Left renal cortex interstitium (tissue), 4 donors: ENCODE results near the gene LRMDA. TPM values are rescaled to one million over a fixed set of nuclear protein-coding genes. Genes with fewer than 3 reads are reported as not detected.

Experiments
- DNase-seq, 4 donors: peaks; one replicate each; pipeline ENCODE4 v3.0.0-alpha.2; 2013; ENCODE audit warnings: low read depth in 4 of 4, low spot score in 2 of 4, missing footprints in 1 of 4
- polyA plus RNA-seq, 4 donors: library from polyadenylated mRNA; unstranded; fragments of 120-200 nt; gene quantifications; one replicate each; pipeline ENCODE4 v1.2.1, GENCODE V29; 2013; ENCODE audit not compliant: insufficient read length in 4 of 4

Gene LRMDA
- polyA plus RNA-seq, 4 donors, result 15.3 to 23.5 (median 21.1) TPM

DNA sequence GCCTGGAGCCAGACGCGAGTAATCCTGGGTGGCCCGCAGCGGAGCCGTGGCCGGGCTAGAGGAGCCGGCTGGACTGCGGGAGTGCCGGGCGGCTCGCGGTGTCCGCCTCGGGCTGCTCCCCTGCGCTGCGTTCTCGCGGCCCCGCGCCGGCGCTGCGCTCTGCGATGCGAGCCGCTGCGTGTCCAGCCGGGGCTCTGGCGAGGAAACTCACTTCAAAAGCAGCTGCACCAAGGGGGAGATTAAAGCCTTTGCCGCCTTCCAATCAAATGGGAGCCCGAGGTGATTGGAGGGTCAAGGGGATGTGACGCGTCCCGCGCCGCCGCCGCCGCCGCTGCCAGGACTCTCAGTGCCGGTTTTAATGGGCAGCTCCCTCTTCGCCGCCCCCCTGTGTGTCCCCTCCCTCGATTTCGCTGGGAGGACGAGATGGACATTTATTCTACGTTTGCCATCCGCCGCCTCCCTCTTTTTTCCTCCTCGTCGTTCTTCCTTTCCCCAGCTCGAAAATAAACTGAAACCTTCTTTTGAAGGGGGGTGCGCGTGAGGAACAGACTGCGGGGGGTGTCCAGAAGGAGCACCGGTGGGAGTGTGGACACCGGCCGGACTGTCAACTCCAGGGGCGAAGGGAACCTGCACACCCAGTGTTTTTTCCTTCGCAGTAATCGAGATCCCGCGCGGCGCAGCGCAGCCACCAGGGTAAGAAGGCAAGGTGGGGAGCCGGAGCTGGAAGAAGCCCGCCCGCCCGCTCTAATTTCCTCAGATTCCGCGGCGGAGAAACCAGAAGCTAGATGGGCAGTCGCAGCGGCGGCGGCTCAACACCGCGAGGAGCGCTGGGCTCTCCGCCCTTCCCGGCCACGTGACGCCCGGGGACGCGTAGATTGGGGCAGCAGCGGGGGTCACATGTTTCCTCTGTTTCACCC lies 29.6 kb upstream of the LRMDA start, which contains the start of gene ZNF503:
Gene ZNF503 (minus strand): TSS at position 196 of the 917 bp plus-strand sequence. CDS start 345 bp downstream, outside the sequence.
- peak in 3 of 4 donors; percentile 96 to 99 (median 97) for DNase-seq

DNA sequence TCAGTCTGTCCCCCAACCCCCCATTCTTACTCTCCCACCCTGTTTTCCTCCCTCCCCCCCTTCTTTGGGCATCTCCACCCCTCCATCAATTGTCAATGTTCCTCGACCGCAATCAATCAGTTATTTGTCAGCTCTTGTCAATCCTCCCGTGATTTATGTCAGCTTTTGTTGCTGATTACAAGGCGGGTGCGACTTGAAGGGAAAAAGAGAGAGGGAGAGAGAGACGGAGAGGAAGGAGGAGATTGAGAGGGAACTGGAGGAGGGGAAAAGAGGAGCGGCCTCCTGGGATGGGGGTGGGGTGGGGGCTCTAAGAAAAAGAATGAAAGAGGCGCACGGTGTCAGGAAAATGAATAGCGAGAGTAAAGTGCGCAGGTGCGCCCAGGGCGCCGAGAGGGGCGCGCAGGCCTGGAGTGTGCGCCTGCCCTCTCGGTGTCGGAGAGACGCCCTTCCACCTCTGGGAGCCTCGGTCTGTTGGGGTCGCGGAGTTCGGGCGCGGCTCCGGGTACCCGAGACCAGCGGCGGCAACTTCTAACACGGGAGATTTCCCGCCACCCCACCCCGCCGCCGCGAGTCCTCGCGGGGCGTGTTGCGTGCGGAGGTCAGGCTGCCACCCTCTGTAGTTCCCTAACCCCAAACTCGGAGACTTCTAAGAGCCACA lies 28.8 kb upstream of the LRMDA start:
- DNase-seq, result peak in 2 of 4 donors; percentile 86 to 96

DNA sequence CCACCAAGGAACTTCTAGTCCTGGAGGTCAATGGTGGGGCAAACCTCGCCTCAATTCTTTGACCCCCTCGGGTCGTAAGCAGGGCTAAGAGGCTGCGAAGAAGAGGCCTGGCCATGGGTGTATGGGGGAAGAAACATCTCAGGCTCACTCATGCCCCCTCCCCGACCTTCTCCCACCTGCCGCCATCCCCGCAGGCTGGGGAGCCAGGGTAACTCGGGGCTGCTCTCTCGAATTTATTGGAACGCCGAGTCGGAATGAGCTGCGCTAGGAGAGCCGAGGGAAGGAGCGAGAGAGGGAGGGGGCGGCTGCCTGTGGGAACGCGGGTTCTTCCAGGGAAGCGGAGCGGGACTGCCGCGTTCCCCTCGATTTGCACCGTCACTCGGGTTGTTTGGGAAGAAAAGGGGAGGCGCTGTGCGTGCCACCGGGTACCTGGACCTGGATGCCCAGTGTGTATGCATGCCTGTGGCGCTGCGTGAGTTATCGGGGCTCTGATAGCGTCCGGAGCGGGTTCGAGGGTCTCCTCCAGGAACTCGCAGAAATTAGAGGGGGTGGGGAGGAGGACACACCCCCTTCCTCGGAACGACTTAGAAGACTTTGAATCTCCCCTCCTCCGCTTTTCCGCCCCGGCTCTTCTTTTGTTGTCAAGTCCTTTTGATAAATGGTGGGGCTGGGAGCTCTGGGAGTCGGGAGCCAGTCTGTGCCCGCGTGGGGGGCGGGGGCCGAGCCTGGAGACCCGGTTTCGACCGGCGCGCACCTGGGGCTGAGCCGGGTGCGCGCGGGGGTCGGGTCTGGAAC lies 28.1 kb upstream of the LRMDA start:
- peak in 2 of 4 donors; percentile 82 to 84 for DNase-seq

GRCh38 chr10:75403939-75404814 lies 27.2 kb upstream of the LRMDA start:
- peak in 2 of 4 donors; percentile 31 to 46 for DNase-seq

DNA sequence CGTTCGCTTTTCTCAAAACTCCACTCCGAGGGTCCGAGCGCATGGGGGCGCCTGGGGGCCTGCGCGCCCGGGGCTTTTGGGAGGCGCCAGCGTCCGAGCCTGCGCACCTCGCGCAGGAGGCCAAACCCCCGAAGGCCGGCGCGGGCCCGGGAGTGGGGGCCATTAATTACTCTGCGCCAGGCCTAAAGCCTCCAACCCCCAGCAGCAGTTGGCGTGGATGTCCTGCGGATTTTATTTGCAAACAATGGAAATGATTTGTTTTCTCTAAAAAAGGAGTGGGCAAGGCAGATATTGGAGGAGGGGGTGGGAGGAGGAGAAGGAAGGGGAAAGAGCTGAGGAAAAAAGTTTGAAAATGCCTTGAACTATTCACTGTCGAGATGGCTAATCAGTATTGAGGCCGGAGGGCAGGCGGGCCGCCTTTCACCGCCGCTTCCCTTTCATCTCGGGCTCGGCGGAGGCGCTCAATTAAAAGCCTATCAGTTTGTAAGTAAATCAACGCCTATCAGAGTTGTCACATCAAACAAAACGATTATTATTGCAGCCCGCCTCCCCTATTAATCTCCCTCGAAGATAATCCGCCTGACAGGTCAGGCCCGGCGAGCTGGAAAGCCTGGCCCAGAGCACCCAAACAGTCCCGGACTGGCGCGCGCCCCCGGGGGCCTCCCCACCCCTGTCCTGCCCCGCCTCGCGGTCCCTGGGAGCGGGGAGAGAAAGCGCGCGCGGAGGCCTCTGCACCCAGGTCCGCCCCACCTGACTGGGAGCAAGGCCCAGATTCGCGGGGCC lies 26.4 kb upstream of the LRMDA start:
- DNase-seq, result peak in 2 of 4 donors; percentile 69 to 77

DNA sequence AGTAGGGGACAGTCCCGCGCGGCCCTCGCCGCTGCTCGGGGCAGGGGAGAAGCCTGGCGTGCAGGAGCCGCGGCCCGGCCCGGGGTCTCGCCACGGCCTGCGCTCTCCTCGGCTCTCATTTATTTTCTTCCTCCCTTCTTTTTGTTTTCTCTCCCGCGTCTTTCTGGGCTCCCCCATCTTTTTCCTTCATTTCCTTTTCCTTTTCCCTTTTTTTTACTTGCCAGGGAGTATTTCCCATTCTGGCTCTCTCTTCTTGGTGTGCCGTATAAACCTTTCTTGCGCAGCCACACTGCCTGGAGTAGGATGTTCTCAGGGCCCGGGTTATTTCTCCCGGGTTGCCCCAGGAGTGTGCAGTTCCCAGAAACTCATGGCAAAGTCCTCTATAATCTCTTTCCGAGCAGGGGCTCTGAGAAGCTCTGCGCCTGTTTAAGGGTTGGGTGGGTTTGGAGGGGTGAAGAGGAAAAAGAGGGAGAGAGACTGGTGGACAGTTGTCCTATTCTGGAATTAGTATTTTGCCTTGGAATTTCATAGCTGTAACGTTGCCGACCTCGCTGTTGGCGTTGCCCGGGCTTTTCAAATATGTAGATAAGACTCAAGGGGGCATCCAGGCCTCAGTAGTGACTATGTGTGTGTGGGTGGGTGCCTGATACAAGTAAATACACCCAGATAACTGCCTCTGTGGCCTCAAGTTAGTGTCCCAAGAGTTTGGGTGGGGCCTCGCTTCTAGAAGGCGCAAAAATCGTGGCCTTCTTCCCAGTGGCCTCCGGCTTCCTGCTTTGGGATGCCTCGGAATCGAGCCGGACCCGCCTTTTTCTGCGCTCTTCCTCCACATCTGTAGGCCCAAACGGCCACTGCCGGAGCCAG lies 25.6 kb upstream of the LRMDA start:
- DNase-seq, result peak in 1 of 4 donors; percentile 41

DNA sequence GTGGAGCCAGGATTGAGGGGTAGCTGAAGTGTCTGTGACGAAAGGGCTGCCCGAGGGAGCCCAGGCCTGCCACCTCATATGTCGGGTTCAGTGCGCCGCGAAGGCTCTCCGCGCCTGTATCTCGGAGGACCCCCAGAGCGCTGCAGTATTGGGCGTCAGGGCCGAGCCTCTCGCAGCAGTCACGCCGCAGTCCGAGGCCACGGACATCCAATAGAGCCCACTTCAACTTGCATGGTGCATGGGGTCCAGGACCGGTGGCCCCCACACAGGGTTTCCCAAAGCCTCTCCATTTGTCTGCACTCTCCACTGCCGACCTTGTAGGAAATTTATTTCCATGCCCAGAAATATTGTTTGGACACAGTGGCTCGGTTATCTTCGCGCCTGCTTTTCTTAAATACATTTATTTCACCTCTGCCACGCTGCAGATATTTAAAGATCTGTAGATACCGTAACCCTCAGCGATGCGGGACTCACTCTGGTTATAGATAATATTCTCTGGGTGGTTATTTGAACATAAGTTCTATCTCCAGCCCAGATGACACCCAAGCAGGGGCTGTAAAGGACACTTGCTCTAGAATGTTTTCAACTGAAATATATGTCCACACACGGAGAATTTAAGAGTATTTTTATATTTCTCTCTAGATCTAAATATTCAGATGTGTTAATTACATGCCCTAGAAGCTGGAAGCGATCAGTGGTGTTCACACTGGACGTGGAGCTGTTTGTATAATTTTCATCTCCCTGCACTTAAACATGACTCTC lies 24.8 kb upstream of the LRMDA start:
- no peak for DNase-seq

GRCh38 chr10:75407224-75407712 lies 24.2 kb upstream of the LRMDA start:
- DNase-seq, result no peak

DNA sequence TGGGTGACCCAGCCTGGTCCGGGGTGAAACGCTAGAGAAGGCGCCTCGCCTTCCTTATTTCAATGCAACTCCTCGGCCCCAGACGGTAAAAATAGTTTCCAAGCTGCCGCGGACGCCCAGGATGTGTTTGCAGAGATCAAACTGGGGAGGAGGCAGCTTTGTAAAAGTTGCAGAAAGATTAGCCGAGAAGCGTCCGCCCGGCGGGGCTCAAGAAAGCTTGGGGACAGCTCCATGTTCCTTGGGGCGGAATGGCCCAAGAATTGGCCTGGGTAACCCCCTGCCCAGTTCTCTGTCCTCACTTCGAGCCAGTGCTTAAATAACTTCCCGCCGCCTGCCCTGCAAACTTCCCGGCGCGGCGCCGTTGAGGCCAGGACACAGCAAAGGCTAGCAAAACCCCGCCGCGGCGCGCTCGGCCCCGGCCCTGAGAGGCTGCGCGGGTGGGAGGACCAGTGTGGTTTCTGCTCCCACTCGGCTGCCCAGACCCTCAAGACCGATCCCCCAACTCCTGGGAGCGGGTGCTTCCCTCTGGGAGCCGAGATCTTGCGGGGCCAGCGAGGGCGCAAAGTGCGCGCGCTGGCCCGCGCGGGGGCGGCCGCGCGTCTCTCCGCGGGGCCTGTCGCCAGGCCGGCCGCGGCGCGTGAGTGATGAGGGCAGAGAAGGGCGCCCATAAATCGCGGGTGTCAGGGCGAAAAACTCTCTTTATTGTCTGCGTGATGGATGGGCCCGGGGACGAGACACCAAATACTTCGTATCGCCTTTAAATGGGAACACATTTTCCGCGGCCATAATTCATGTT lies 23.5 kb upstream of the LRMDA start:
- DNase-seq, result no peak

GRCh38 chr10:75408509-75408875 lies 22.9 kb upstream of the LRMDA start:
- DNase-seq, result no peak

DNA sequence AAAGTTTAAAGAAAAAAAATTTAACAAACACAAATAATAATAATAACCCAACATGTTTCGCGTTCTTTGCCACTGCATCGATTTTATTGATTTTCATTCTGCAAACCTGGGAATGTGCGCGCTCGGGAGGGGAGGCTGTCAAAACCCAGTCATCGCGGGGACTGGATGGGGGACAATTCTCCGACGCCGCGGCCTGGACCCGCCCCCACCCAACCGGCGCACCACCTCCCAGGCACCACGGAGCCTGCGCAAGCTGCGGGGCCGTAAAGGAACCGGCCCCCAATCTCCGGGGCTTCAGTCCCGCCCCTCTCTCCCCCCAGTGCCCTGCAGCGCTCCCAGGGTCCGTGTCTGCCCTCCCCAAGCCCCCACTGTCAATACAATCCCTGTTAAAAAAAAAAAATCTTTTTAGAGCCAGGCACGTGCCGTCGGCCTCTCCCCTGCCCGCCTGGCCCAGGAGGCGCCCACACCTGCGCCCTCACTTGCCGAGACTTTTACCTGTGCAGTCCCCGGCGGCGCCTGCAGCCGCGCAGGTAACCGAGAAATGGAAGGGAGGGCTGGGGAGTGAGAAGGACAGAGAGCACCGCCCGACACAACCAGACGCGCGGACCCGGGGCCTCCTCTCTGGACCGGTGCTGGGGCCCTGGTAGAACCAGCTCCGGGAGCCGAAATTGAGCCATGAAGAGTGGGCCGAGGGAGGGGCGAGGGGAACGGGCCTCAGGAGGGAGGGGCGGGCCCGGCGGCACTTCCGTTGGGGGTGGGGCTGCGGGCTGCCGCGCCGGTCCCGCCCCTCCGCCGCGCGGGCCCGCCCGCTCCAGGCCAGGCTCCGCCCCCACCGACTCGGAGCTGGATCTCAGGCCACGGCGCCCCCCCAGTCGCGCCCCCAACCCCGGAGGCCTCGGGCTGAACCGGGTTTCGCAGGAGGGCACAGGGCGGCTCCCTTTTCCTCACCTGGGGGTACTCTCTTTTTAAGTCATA lies 22.2 kb upstream of the LRMDA start:
- no peak for DNase-seq

GRCh38 chr10:75410132-75411005 lies 21.1 kb upstream of the LRMDA start:
- no peak for DNase-seq

DNA sequence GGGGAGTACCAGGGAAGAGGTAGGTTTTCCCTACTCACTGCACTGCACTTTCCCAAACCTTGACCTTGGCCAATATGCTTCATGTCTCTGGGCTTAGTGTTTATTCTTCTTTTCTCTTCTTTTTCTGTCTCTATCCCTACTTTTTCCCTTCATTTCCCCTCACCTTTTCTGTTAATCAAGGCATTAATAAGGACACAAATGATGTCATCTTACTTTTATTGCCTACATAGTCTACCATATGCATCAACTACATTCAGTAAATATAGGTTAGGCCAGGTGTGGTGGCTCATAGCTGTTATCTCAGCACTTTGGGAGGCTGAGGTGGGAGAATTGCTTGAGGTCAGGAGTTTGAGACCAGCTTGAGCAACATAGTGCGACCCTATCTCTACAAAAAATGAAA lies 16.9 kb upstream of the LRMDA start:
- DNase-seq, result no peak

- no peak for DNase-seq
Measured at GRCh38 chr10:75417522-75417927, 13.9 kb upstream of the LRMDA start.
